ENCODE data around the gene PHACTR1.

DNA sequence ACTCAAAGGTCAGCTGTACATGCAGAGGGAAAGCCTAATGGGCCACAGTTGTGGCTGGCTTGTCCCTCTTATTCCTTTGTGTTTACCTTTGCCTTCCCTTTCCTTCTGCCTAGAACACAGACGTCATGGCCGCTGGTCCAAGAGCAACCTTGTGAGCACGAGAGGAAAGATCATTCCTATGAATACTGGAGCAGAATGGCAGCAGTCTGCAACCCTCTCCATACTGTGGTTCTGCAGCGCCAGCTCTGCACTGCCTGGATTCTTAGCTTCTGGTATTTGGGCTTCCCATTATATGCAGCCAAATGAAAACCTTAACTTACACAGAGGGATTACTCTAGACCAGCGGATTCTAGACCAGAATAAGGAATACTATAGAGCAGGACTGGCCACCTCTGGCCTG is 599.3 kb downstream of the PHACTR1 start:
- TF ChIP-seq, protein P1, sequence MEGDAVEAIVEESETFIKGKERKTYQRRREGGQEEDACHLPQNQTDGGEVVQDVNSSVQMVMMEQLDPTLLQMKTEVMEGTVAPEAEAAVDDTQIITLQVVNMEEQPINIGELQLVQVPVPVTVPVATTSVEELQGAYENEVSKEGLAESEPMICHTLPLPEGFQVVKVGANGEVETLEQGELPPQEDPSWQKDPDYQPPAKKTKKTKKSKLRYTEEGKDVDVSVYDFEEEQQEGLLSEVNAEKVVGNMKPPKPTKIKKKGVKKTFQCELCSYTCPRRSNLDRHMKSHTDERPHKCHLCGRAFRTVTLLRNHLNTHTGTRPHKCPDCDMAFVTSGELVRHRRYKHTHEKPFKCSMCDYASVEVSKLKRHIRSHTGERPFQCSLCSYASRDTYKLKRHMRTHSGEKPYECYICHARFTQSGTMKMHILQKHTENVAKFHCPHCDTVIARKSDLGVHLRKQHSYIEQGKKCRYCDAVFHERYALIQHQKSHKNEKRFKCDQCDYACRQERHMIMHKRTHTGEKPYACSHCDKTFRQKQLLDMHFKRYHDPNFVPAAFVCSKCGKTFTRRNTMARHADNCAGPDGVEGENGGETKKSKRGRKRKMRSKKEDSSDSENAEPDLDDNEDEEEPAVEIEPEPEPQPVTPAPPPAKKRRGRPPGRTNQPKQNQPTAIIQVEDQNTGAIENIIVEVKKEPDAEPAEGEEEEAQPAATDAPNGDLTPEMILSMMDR (IDR thresholded peaks at IDR 0.05): no peak
- TF ChIP-seq POLR2A (IDR thresholded peaks at IDR 0.05): no peak

Data from lower leg skin (tissue), 3 donors.